HFF-Myc (cell line): ENCODE results near the gene SOX4.

Experiments
- DNase-seq: peaks from one replicate; pipeline ENCODE4 v3.0.0-alpha.2; 2011; ENCODE audit warnings: low read depth; ENCODE audit errors: extremely low read depth
- H3K4me3 ChIP-seq: replicated peaks from 2 replicates; pipeline ENCODE4 v1.5.1; 2011; ENCODE audit warnings: low read depth, mild to moderate bottlenecking, control low read depth, low read length
- CTCF ChIP-seq: IDR thresholded peaks from 2 replicates; pipeline ENCODE4 v1.5.1; 2012; ENCODE audit warnings: mild to moderate bottlenecking, low read depth, low read length, control low read depth; ENCODE audit errors: missing control alignments

The SOX4 gene

GRCh38 chr6:21603082-21603952 is 9.8 kb downstream of the SOX4 start:
- TF ChIP-seq CTCF: no peak
- H3K4me3 ChIP-seq: no peak overlapping the region
- no peak for DNase-seq

GRCh38 chr6:21604081-21604480 is 10.5 kb downstream of the SOX4 start:
- DNase-seq: no peak
- TF ChIP-seq CTCF: no peak
- H3K4me3 ChIP-seq: no peak overlapping the region

GRCh38 chr6:21605166-21605565 is 11.6 kb downstream of the SOX4 start:
- no peak overlapping the region for H3K4me3 ChIP-seq
- no peak for DNase-seq
- TF ChIP-seq CTCF: no peak

- no peak overlapping the region for H3K4me3 ChIP-seq
- no peak for DNase-seq
- no peak for TF ChIP-seq CTCF
Measured at GRCh38 chr6:21608601-21609000, 15.1 kb downstream of the SOX4 start.

GRCh38 chr6:21609881-21610329 is 16.4 kb downstream of the SOX4 start:
- TF ChIP-seq CTCF: no peak
- no peak for DNase-seq
- H3K4me3 ChIP-seq: no peak overlapping the region

- no peak overlapping the region for H3K4me3 ChIP-seq
- DNase-seq: no peak
- TF ChIP-seq CTCF: no peak
Measured at GRCh38 chr6:21610341-21610740, 16.8 kb downstream of the SOX4 start.

- no peak for TF ChIP-seq CTCF
- DNase-seq: no peak
- H3K4me3 ChIP-seq: no peak overlapping the region
Measured at GRCh38 chr6:21611485-21611884, 17.9 kb downstream of the SOX4 start.
